ENCODE results near the gene CDKN2AIPNL. TPM values are rescaled to one million over a fixed set of nuclear protein-coding genes. Genes with fewer than 3 reads are reported as not detected.

Gene CDKN2AIPNL
- total and polyA plus RNA-seq, 2 of the 13 experiments (the other 11 are each of a cell fraction or from before 2014, with no cell fraction given): 17.4 to 46.5 TPM

GRCh38 chr5:134459491-134459890, 47.8 kb upstream of the CDKN2AIPNL start:
- WGBS (ENCODE audit: low lambda C conversion rate): 25% methylated on average over 1 of the region's 1 CpG
- Histone ChIP-seq H3K27ac (ENCODE audit: extremely low read length, insufficient read depth, low read length) (no peak overlapping the region), H3K79me2 (ENCODE audit: insufficient read depth, low read length) (no peaks in the 10 kb centered on the region), H3K36me3 (replicated peaks in 1 of 2; ENCODE audit: control insufficient read depth in 1 of 2, insufficient read depth in 2 of 2, low read length in 2 of 2) (no peaks in the 10 kb centered on the region), H3K4me2 (ENCODE audit: low read depth, low read length) (no peak overlapping the region), H3K4me3 (replicated peaks in 1 of 3; ENCODE audit: insufficient read depth in 1 of 3, low read depth in 2 of 3, low read length in 3 of 3) (no peak overlapping the region), H3K4me1 (ENCODE audit: insufficient read depth, low read length) (peaks cover 22% of the 10 kb centered on the region), H2AFZ (ENCODE audit: low read length) (no peak overlapping the region), H3K9me3 (ENCODE audit: low read length) (no peaks in the 10 kb centered on the region), H3K9ac (ENCODE audit: insufficient read depth, low read depth, low read length) (no peak overlapping the region), H4K20me1 (ENCODE audit: insufficient read depth, low read length) (no peaks in the 10 kb centered on the region), H3K27me3 (ENCODE audit: control insufficient read depth in 1 of 2, insufficient read depth in 2 of 2, low read length in 2 of 2) (peaks cover 0 to 14% of the 10 kb centered on the region in 2 experiments; a peak in 3 of 5 replicates)
- FAIRE-seq (no peak), DNase-seq (ENCODE audit: low spot score) (no peak), ATAC-seq (0 out of 3 replicates have a peak, but pooled peaks have one; percentile 11)
- TF ChIP-seq NBN (conservative IDR thresholded peaks at IDR 0.05) (no peak), ZNF75D (CRISPR knock-in tag; IDR thresholded peaks at IDR 0.05; ENCODE audit: borderline replicate concordance) (no peak), NONO (IDR thresholded peaks at IDR 0.05) (no peak), NONO (CRISPR knock-in tag; conservative IDR thresholded peaks at IDR 0.05) (no peak), AFF4 (CRISPR knock-in tag; IDR thresholded peaks at IDR 0.05) (no peak), RARA (CRISPR knock-in tag; IDR thresholded peaks at IDR 0.05) (no peak), ZNF180 (CRISPR knock-in tag; IDR thresholded peaks at IDR 0.05; ENCODE audit: borderline replicate concordance, low read depth) (no peak), NCOA1 (CRISPR knock-in tag; IDR thresholded peaks at IDR 0.05) (no peak), ZNF709 (CRISPR knock-in tag; IDR thresholded peaks at IDR 0.05) (no peak), ZNF414 (CRISPR knock-in tag; IDR thresholded peaks at IDR 0.05) (no peak), HMGA1 (CRISPR knock-in tag; conservative IDR thresholded peaks at IDR 0.05) (no peak), CENPBD1 (CRISPR knock-in tag; IDR thresholded peaks at IDR 0.05; ENCODE audit: borderline replicate concordance, low read depth) (no peak), HMGXB4 (CRISPR knock-in tag; IDR thresholded peaks at IDR 0.05; ENCODE audit: borderline replicate concordance in 1 of 2, low read depth in 1 of 2) (no peak), MTF1 (CRISPR knock-in tag; IDR thresholded peaks at IDR 0.05) (no peak), ZSCAN22 (CRISPR knock-in tag; IDR thresholded peaks at IDR 0.05) (no peak), PHB2 (IDR thresholded peaks at IDR 0.05; ENCODE audit: partially characterized antibody) (no peak), ZNF570 (CRISPR knock-in tag; IDR thresholded peaks at IDR 0.05; ENCODE audit: borderline replicate concordance) (no peak), ZNF792 (CRISPR knock-in tag; IDR thresholded peaks at IDR 0.05) (no peak), MAFG (CRISPR knock-in tag; IDR thresholded peaks at IDR 0.05) (no peak), TBX2 (CRISPR knock-in tag; IDR thresholded peaks at IDR 0.05; ENCODE audit: borderline replicate concordance) (no peak)
- intact Hi-C loops (cut with micrococcal nuclease; ENCODE audit: unreplicated experiment) (no loop called here), in situ Hi-C loops (cut with HindIII; ENCODE audit: extremely low pct_ligation_motif_present, low pct_unique_long_range_greater_than_20kb) (no loop called here)
- POLR2A ChIA-PET: interaction anchor here (0.9 to 1.8 kb wide), 2 partner anchors 47 to 52 kb away, joined by 3 to 6 read pairs; no protein-coding TSS in a partner anchor
- no TSS peak for BruUV-seq (replicated peaks)
- CTCF ChIA-PET (ENCODE audit: low intra/inter-chr PET ratio, low total read pairs): no interaction called here

Measured in HepG2 (cell line).